H1 (cell line): ENCODE results near the gene DRD2. TPM values are rescaled to one million over a fixed set of nuclear protein-coding genes. Genes with fewer than 3 reads are reported as not detected.

ENCODE experiments used
- CEBPB ChIP-seq: IDR thresholded peaks from 2 replicates; pipeline ENCODE4 v1.6.1; 2012; ENCODE audit warnings: low read depth, low read length
- EGR1 ChIP-seq: IDR thresholded peaks from 2 replicates; pipeline ENCODE4 v1.6.1; 2011; ENCODE audit warnings: low read depth, low read length, borderline replicate concordance
- ZNF274 ChIP-seq: IDR thresholded peaks from 2 replicates; pipeline ENCODE4 v1.7.0; 2012; ENCODE audit warnings: low read length, borderline replicate concordance; ENCODE audit errors: extremely low read depth
- polyA plus RNA-seq, 7 experiments: library from polyadenylated mRNA; depleted of rRNA in 3 of 7; stranded (reverse) in 5 of 7; unstranded in 2 of 7; fragments of >200 nt in 5 of 7; fragments of 200-250 nt in 2 of 7; gene quantifications; 1 replicate in 5 of 7; 2 replicates in 1 of 7; 4 replicates in 1 of 7; pipeline versions ENCODE4 v1.2.1 to v1.2.3, GENCODE V29; 2011 to 2013; ENCODE audit warnings: missing spikeins in 2 of 7, mixed read lengths in 2 of 7
- total RNA-seq: library from RNA; stranded (reverse); fragmentation: NEBNext Ultra II Directional; extraction: Animal tissue kit (Norgen Biotek cat#: 25700); gene quantifications from 2 replicates; pipeline ENCODE4 v1.2.1, GENCODE V29; 2021

Gene DRD2
- total and polyA plus RNA-seq, 2 of the 8 experiments (the other 6 are each of a cell fraction or from before 2014, with no cell fraction given) = 0.26 to 0.41 TPM

DNA sequence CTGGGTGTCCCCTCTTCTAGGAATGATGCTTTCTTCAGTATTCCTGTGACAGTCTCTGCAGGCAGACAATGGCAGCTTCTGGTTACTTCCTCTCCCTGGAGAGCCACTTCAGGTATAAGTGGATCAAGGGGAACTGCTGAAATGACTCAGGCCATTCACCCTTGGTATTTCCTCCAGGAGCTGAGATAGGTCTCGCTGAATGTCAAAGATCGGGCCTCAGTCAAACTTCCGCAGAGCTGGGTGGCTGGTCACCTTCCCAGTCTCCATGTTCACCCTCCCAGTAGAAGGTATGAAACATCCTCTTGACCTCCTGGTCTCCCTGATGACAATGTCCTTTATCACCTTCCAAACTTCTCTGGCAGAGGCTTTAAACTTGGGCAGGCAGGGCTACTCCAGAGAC, 89.4 kb downstream of the DRD2 start (continued):
- no peak for TF ChIP-seq CEBPB
- no peak for TF ChIP-seq EGR1
- TF ChIP-seq ZNF274 = no peak
- TF ChIP-seq, all 59 proteins: peak for 0
